ENCODE results near the gene AK1. TPM values are rescaled to one million over a fixed set of nuclear protein-coding genes. Genes with fewer than 3 reads are reported as not detected.
A peak's percentile ranks its signal among the peaks of the same experiment; 100 is the strongest.

Gene AK1
- total and polyA plus RNA-seq, 2 of the 8 experiments (the other 6 are each of a cell fraction or from before 2014, with no cell fraction given) = 37.9 to 39.2 TPM

DNA sequence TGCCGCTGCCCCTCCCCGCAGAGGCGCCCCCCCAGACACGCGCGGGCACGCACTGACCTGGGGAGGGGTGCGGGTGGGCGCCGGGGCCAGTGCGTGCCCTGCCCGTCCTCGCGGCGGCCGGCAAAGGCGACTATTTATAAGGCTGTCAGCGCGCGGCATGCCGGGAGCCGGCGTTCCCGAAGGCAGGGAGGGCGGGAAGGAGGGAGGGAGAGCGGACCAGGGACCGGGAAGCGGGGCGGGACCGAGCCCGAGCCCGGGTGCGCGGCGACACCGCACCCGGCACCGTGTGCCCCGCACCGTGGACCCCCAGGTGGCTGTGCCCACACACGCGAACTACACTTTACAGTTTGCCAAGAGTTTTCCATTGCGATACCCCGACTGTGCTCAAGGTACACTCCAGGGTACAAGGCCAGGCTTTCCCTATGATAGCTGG lies at the start of gene AK1 (continued):
- no peak for TF ChIP-seq CHD7 (IDR thresholded peaks at IDR 0.05; ENCODE audit: insufficient replicate concordance, low read length)
- no peak for TF ChIP-seq TAF1 (IDR thresholded peaks at IDR 0.05; ENCODE audit: low read depth, low read length)
- TF ChIP-seq, protein P1, sequence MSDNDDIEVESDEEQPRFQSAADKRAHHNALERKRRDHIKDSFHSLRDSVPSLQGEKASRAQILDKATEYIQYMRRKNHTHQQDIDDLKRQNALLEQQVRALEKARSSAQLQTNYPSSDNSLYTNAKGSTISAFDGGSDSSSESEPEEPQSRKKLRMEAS (IDR thresholded peaks at IDR 0.05) = 0 out of 2 replicates have a peak, but pooled peaks have one; percentile 22
- no peak for TF ChIP-seq EP300 (IDR thresholded peaks at IDR 0.05; ENCODE audit: borderline replicate concordance in 1 of 2, low read depth in 2 of 2, low read length in 2 of 2)
- TF ChIP-seq GTF2F1 (IDR thresholded peaks at IDR 0.05; ENCODE audit: borderline replicate concordance, low read depth, low read length) = no peak
- TF ChIP-seq TBP (IDR thresholded peaks at IDR 0.05; ENCODE audit: low read depth, low read length) = peak; percentile 60; the same call in 1 of the 2 replicates
- peak in 1 of 2 experiments; percentile 52; a peak in 1 of 3 replicates for TF ChIP-seq POLR2A (IDR thresholded peaks at IDR 0.05; ENCODE audit: control extremely low read depth in 1 of 2, low read depth in 2 of 2, low read length in 2 of 2)
- no peak for TF ChIP-seq HDAC2 (IDR thresholded peaks at IDR 0.05; ENCODE audit: borderline replicate concordance in 1 of 2, low read depth in 2 of 2, low read length in 2 of 2)
- TF ChIP-seq SRF (IDR thresholded peaks at IDR 0.05; ENCODE audit: low read depth, low read length) = no peak
- peak; percentile 39; the same call in 1 of the 2 replicates for TF ChIP-seq TEAD4 (IDR thresholded peaks at IDR 0.05; ENCODE audit: low read depth, low read length)
- no peak for TF ChIP-seq MAFK (IDR thresholded peaks at IDR 0.05; ENCODE audit: low read depth, low read length)
- TF ChIP-seq ASH2L (IDR thresholded peaks at IDR 0.05; ENCODE audit: low read length) = peak; percentile 71

All from H1 (cell line).